ENCODE data around the gene HOXD10.

DNA sequence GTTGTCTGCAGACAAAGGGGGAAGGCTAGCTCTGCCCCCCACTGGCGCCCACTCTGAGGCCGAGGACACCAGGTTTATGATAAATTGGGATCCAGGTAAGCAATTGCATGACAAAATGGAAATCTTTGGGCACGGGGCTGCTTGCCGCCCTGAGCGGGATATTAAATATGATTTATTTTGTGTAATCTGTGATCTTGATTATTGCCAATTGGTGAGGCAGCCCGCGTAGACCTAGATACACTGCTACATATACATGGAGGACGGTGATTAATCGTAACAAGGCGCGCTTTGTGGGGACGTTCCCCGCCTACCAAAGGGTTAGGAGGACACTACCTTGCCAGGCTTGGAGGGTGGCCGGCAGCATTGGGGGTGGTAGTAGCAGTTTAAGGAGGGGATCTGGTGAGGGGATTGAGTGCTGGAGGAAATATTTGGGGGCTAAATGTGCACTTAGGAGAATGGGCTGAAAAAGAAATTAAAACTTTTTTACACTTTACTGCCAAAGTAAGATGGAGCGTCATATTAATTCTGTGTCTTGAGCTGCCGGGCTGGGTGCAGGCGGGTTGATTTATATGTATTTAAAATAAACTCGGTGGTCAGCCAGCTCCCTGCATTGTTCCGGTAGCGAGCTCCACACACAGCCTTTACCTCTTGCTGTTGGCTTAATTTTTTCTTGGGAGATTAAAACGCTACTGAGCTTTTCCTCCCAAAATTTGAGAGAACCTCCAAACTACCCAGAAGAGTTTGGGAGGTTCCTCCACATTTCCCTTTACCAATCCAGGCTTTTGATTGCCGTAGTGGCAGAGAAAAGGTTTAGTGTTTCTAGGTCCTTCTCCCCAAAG lies 44.6 kb downstream of the HOXD10 start:
- TF ChIP-seq, protein P1, sequence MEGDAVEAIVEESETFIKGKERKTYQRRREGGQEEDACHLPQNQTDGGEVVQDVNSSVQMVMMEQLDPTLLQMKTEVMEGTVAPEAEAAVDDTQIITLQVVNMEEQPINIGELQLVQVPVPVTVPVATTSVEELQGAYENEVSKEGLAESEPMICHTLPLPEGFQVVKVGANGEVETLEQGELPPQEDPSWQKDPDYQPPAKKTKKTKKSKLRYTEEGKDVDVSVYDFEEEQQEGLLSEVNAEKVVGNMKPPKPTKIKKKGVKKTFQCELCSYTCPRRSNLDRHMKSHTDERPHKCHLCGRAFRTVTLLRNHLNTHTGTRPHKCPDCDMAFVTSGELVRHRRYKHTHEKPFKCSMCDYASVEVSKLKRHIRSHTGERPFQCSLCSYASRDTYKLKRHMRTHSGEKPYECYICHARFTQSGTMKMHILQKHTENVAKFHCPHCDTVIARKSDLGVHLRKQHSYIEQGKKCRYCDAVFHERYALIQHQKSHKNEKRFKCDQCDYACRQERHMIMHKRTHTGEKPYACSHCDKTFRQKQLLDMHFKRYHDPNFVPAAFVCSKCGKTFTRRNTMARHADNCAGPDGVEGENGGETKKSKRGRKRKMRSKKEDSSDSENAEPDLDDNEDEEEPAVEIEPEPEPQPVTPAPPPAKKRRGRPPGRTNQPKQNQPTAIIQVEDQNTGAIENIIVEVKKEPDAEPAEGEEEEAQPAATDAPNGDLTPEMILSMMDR (conservative IDR thresholded peaks at IDR 0.05 in 1 of 2, IDR thresholded peaks at IDR 0.05 in 1 of 2; ENCODE audit: low read depth in 1 of 2, low read length in 2 of 2) = no peak
- TF ChIP-seq EZH2 (IDR thresholded peaks at IDR 0.05; ENCODE audit: low read length, missing control alignments) = no peak

All from fibroblast of lung (primary cell).